ENCODE results near the gene B4GALT5. TPM values are rescaled to one million over a fixed set of nuclear protein-coding genes. Genes with fewer than 3 reads are reported as not detected.

The B4GALT5 gene
- total RNA-seq, 1 experiment from 2014 or later = 62.4 TPM

DNA sequence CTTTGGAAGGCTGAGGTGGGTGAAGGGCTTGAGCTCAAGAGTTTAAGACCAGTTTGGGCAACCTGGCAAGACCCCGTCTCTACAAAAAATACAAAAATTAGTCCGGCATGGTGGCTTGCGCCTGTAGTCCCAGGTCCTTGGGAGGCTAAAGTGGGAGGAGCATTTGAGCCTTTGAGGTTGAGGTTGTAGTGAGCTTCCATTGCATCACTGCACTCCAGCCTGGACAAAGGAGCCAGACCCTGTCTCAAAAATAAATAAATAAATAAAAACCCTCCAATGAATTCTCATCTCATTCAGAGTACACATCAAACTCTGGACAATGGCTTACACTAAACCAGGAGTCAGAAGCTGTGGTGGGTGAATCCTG, 31.8 kb downstream of the B4GALT5 start:
- CTCF ChIA-PET = no interaction called here
- no peaks in the 10 kb centered on the region for H3K27me3 Mint-ChIP-seq (ENCODE audit: low read depth)
- DNase-seq (ENCODE audit: low spot score) = no peak
- H3K9me3 Mint-ChIP-seq = no peaks in the 10 kb centered on the region
- no peaks in the 10 kb centered on the region for H3K36me3 Mint-ChIP-seq
- TF ChIP-seq MYBL2 (CRISPR knock-in tag; IDR thresholded peaks at IDR 0.05) = no peak
- peak; percentile 53; the same call in 1 of the 2 replicates for TF ChIP-seq ZNF121 (CRISPR knock-in tag; IDR thresholded peaks at IDR 0.05)
- no peak for ATAC-seq
- H3K27ac Mint-ChIP-seq = no peak overlapping the region
- H3K4me3 Mint-ChIP-seq = no peak overlapping the region
- POLR2A ChIA-PET = interaction anchor here (1.1 kb wide), 1 partner anchor 38 kb away, joined by 3 read pairs; no protein-coding TSS in a partner anchor
- peaks cover 71% of the 10 kb centered on the region for H3K4me1 Mint-ChIP-seq

DNA sequence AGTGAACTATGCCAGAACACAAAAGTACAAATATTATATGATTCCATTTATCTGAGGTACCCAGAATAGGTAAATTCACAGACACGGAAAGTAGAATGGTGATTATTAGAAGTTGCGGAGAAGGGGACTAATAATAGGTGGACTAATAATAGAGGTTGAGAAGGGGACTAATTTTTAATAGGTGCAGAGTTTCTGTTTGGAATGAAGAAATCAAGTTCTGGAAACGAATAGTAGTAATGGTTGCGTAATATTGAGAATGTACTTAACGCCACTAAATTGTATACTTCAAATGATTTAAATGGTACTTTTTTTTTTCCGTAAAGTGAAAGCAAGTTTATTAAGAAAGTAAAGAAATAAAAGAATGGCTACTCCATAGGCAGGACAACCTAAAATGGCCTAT, 33.2 kb downstream of the B4GALT5 start:
- POLR2A ChIA-PET = interaction anchor here (0.6 kb wide), 2 partner anchors 13 to 160 kb away, joined by 4 to 7 read pairs; no protein-coding TSS in a partner anchor
- H3K36me3 Mint-ChIP-seq = no peaks in the 10 kb centered on the region
- DNase-seq (ENCODE audit: low spot score) (no peak), ATAC-seq (no peak)
- H3K27me3 Mint-ChIP-seq (ENCODE audit: low read depth) = no peaks in the 10 kb centered on the region
- peaks cover 71% of the 10 kb centered on the region for H3K4me1 Mint-ChIP-seq
- no peak overlapping the region for H3K27ac Mint-ChIP-seq
- H3K4me3 Mint-ChIP-seq = no peak overlapping the region
- CTCF ChIA-PET = no interaction called here
- H3K9me3 Mint-ChIP-seq = no peaks in the 10 kb centered on the region
- TF ChIP-seq CBFB (CRISPR knock-in tag; IDR thresholded peaks at IDR 0.05; ENCODE audit: low read depth) = no peak
- no peak for TF ChIP-seq FOXK1 (CRISPR knock-in tag; IDR thresholded peaks at IDR 0.05)
- no peak for TF ChIP-seq AR (CRISPR knock-in tag; IDR thresholded peaks at IDR 0.05)
- TF ChIP-seq FOXP1 (CRISPR knock-in tag; IDR thresholded peaks at IDR 0.05; ENCODE audit: borderline replicate concordance) = no peak
- TF ChIP-seq GRHL2 (CRISPR knock-in tag; IDR thresholded peaks at IDR 0.05; ENCODE audit: insufficient replicate concordance, severe bottlenecking) = no peak
- TF ChIP-seq ATF1 (CRISPR knock-in tag; IDR thresholded peaks at IDR 0.05) = no peak
- no peak for TF ChIP-seq NR3C1 (CRISPR knock-in tag; conservative IDR thresholded peaks at IDR 0.05; ENCODE audit: low read depth)
- no peak for TF ChIP-seq ZNF416 (CRISPR knock-in tag; IDR thresholded peaks at IDR 0.05)
- TF ChIP-seq, protein P1, sequence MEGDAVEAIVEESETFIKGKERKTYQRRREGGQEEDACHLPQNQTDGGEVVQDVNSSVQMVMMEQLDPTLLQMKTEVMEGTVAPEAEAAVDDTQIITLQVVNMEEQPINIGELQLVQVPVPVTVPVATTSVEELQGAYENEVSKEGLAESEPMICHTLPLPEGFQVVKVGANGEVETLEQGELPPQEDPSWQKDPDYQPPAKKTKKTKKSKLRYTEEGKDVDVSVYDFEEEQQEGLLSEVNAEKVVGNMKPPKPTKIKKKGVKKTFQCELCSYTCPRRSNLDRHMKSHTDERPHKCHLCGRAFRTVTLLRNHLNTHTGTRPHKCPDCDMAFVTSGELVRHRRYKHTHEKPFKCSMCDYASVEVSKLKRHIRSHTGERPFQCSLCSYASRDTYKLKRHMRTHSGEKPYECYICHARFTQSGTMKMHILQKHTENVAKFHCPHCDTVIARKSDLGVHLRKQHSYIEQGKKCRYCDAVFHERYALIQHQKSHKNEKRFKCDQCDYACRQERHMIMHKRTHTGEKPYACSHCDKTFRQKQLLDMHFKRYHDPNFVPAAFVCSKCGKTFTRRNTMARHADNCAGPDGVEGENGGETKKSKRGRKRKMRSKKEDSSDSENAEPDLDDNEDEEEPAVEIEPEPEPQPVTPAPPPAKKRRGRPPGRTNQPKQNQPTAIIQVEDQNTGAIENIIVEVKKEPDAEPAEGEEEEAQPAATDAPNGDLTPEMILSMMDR (IDR thresholded peaks at IDR 0.05) = no peak
- no peak for TF ChIP-seq ZNF263 (CRISPR knock-in tag; IDR thresholded peaks at IDR 0.05; ENCODE audit: low read depth)
- no peak for TF ChIP-seq NFYB (CRISPR knock-in tag; conservative IDR thresholded peaks at IDR 0.05; ENCODE audit: low read depth)

DNA sequence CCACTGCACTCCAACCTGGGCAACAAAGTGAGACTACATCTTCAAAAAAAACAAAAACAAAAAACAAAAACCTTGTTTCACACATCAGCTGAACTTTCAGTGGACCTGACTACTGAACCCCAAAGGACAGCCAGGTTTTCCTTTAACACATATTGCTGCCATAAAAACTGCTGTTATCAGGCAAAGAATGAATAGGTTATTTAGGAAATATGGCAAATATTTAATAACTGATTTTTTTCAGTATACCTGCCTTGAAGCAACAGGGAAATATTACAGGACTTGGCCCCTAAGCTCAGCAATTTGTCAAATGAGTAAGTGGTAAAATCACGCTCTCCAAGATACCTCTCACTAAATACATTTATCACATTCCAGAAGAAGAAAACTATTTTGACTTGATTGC, 34.0 kb downstream of the B4GALT5 start:
- Mint-ChIP-seq H3K4me3 (no peak overlapping the region), H3K27me3 (ENCODE audit: low read depth) (no peaks in the 10 kb centered on the region), H3K36me3 (no peaks in the 10 kb centered on the region), H3K9me3 (no peaks in the 10 kb centered on the region), H3K4me1 (peaks cover 71% of the 10 kb centered on the region), H3K27ac (0 out of 2 replicates have a peak overlapping the region, but pooled peaks have one; percentile 21)
- ChIA-PET CTCF (interaction anchor here (1.0 to 1.5 kb wide), 2 partner anchors 21 to 166 kb away, joined by 3 to 4 read pairs; no protein-coding TSS in a partner anchor), POLR2A (no interaction called here)
- no peak for DNase-seq (ENCODE audit: low spot score)
- no peak for ATAC-seq
- TF ChIP-seq GRHL2 (CRISPR knock-in tag; IDR thresholded peaks at IDR 0.05; ENCODE audit: insufficient replicate concordance, severe bottlenecking) = no peak
- TF ChIP-seq, protein P2, sequence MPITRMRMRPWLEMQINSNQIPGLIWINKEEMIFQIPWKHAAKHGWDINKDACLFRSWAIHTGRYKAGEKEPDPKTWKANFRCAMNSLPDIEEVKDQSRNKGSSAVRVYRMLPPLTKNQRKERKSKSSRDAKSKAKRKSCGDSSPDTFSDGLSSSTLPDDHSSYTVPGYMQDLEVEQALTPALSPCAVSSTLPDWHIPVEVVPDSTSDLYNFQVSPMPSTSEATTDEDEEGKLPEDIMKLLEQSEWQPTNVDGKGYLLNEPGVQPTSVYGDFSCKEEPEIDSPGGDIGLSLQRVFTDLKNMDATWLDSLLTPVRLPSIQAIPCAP (CRISPR knock-in tag; IDR thresholded peaks at IDR 0.05) = no peak
- TF ChIP-seq, protein P1 (IDR thresholded peaks at IDR 0.05) = no peak
